PFSK-1 (cell line): Measurements from ENCODE around the gene DPYSL3.

Experiments
- FOXP2 ChIP-seq: optimal IDR thresholded peaks from 2 replicates; pipeline ENCODE3; 2011; ENCODE audit warnings: borderline replicate concordance, control low read depth, inconsistent platforms; ENCODE audit not compliant: insufficient read depth; ENCODE audit errors: extremely low read length, extremely low read depth
- POLR2AphosphoS5 ChIP-seq: IDR thresholded peaks from 2 replicates; pipeline ENCODE4 v1.6.1; 2012; ENCODE audit warnings: low read depth, mild to moderate bottlenecking, control low read depth, low read length, moderate library complexity
- SIN3A ChIP-seq: IDR thresholded peaks from 2 replicates; pipeline ENCODE4 v1.6.1; 2012; ENCODE audit warnings: mild to moderate bottlenecking, low read length, moderate library complexity, borderline replicate concordance; ENCODE audit not compliant: insufficient read depth
- TAF1 ChIP-seq: IDR thresholded peaks from 2 replicates; pipeline ENCODE4 v1.6.1; 2012; ENCODE audit warnings: low read length, control low read depth, borderline replicate concordance; ENCODE audit not compliant: insufficient read depth
- TF ChIP-seq, protein P1 (sequence below), 2 experiments: IDR thresholded peaks; 2 replicates each; pipeline versions ENCODE4 v1.6.1 to v1.8.0; 2011 to 2012; ENCODE audit warnings: low read depth in 2 of 2, low read length in 2 of 2, control low read depth in 1 of 2, inconsistent platforms in 1 of 2, mild to moderate bottlenecking in 1 of 2, moderate library complexity in 1 of 2; ENCODE audit not compliant: insufficient read depth in 1 of 2

The DPYSL3 gene

DNA sequence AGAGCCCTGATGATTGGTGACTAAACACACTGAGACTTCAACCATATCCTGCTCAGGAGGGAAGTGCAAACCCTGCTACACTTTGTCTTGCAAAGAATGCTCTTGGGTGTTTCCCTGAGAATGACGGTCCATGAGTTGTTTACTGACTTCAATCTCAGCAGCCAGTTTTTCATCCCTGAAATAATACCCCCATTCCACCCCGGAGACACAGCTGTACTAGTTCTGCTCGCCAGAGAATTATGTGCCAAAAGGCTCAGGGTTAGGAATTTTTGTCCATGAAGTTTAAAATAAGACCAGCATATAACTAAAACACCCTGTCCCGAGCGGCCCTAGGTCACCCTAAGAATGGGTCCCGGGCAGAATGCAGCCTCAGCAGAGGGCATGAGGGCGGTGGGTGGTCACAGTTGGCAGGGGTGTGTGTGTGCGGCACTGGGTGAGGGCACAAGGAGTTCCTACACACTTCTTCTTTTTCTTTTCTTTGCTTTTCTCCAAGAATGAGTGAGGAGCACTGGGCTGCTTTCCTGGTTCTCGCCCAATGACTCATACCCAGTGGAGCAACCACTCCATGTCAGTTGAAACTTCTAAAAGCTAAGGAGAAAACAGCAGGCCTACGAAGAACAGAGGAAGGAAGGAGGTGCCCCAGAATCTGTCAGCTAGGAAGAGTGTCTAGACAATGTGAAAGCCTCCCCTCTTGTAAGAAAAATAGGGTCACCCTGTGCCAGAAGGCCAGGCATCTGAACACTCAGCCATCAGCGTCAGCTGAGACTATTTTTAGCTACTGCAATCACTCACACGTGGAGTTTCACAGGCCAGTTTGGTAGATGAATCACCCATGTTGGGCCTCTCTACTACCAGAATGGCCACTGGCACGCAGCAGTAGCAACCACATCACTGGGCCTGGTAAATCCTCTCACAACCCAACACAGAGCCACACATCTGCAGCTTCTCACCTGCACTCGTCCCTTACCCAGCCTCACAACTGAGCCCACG is 105.9 kb downstream of the DPYSL3 start:
- no peak for TF ChIP-seq POLR2AphosphoS5
- TF ChIP-seq FOXP2 = no peak
- TF ChIP-seq SIN3A = no peak
- TF ChIP-seq, protein P1, sequence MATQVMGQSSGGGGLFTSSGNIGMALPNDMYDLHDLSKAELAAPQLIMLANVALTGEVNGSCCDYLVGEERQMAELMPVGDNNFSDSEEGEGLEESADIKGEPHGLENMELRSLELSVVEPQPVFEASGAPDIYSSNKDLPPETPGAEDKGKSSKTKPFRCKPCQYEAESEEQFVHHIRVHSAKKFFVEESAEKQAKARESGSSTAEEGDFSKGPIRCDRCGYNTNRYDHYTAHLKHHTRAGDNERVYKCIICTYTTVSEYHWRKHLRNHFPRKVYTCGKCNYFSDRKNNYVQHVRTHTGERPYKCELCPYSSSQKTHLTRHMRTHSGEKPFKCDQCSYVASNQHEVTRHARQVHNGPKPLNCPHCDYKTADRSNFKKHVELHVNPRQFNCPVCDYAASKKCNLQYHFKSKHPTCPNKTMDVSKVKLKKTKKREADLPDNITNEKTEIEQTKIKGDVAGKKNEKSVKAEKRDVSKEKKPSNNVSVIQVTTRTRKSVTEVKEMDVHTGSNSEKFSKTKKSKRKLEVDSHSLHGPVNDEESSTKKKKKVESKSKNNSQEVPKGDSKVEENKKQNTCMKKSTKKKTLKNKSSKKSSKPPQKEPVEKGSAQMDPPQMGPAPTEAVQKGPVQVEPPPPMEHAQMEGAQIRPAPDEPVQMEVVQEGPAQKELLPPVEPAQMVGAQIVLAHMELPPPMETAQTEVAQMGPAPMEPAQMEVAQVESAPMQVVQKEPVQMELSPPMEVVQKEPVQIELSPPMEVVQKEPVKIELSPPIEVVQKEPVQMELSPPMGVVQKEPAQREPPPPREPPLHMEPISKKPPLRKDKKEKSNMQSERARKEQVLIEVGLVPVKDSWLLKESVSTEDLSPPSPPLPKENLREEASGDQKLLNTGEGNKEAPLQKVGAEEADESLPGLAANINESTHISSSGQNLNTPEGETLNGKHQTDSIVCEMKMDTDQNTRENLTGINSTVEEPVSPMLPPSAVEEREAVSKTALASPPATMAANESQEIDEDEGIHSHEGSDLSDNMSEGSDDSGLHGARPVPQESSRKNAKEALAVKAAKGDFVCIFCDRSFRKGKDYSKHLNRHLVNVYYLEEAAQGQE (IDR thresholded peaks at IDR 0.05; ENCODE audit: insufficient read depth in 1 of 2, low read depth in 2 of 2, low read length in 2 of 2) = no peak
- TF ChIP-seq TAF1 = no peak

DNA sequence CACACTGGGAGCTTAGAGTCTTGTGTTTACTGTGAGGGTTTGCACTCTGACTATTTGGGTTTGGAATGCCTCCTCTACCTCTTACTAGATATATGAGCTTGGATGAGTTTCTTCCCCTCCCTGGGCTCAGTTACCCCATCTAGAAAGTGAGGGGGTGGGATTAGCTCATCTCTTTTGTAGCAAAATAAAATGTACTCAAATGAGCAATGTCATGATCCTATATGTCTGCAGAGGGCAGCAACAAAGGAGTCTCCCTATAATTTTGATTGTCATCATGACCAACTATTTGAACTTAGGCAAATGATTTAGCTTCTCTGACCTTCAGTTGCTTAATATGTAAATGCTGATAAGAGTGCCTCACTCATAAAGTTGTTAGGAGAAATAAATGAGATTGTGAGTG is 109.0 kb downstream of the DPYSL3 start:
- TF ChIP-seq FOXP2 = no peak
- TF ChIP-seq TAF1 = no peak

DNA sequence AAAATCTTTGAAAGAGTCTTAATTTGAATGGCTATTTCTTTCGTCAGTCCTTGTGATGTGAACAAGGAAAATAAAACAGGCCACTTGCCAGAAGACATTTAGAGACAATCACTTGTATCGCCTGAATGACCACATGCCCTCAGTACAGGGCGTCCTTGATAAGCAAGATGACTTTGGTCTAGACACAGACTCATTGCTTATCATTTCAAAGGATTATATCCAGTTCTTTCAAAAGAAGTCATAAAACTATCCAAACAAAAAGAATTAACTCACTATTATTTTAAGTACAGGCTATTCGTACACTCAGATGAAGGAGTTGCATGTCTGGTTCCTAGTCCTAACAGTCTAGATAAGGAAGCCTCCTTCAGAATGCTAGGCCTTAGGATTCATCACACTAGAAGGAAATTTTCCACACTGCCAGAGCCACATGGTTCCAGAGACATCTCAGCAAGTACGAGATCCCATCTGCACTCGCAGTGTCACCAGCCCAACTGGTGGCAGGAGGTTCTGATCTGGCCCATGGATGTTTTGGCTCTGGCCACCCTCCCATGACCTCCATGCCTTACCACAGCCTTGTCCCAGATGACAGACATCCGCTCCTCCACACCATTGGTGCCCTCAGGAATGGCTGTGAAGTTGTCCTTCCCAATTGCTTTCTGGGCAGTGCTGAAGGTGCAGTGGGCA is 109.6 kb downstream of the DPYSL3 start:
- no peak for TF ChIP-seq FOXP2
- TF ChIP-seq, protein P1 (IDR thresholded peaks at IDR 0.05; ENCODE audit: insufficient read depth in 1 of 2, low read depth in 2 of 2, low read length in 2 of 2) = no peak
- TF ChIP-seq SIN3A = no peak
- no peak for TF ChIP-seq POLR2AphosphoS5
- TF ChIP-seq TAF1 = no peak

GRCh38 chr5:147398860-147399259 is 111.0 kb downstream of the DPYSL3 start:
- TF ChIP-seq SIN3A = no peak
- TF ChIP-seq, protein P1 (IDR thresholded peaks at IDR 0.05; ENCODE audit: insufficient read depth in 1 of 2, low read depth in 2 of 2, low read length in 2 of 2) = no peak
- no peak for TF ChIP-seq TAF1
- TF ChIP-seq FOXP2 = no peak
- TF ChIP-seq POLR2AphosphoS5 = no peak

DNA sequence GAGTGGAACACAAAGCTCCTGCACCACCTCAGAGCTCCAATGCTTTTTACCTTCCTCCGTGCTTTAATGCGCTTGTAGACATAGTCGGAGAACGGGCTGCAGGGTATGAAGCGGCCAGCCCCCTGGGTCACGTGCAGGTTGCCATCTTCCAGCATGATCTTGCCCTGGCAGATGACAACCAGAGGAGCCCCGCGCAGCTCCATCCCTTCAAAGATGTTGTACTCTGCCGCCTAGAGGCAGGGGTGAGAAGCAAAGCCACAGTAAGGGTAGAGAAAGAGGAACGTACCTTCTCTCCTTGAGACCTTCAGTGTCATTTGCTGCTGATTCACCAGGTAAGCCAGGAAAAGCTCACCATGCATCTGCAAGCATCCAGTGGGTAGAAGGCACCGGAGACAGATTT is 112.3 kb downstream of the DPYSL3 start:
- TF ChIP-seq, protein P1 (IDR thresholded peaks at IDR 0.05; ENCODE audit: insufficient read depth in 1 of 2, low read depth in 2 of 2, low read length in 2 of 2) = no peak
